Heart right ventricle (tissue), 16 donors: Measurements from ENCODE around the gene HLA-A. TPM values are rescaled to one million over a fixed set of nuclear protein-coding genes. Genes with fewer than 3 reads are reported as not detected.
"Not testable (repeated sequence)": the region's sequence is repeated elsewhere in the genome, so short reads cannot be mapped to it uniquely, and the experiment has no call there.

ENCODE experiments used
- ATAC-seq, 8 donors: fragments of 200-7000 bp; cut with Tn5 transposase; one replicate each; pipeline ENCODE4 v1.9.1; 2020; ENCODE audit warnings: mild to moderate bottlenecking in 8 of 8, moderate library complexity in 8 of 8, moderate number of reproducible peaks in 1 of 8
- DNase-seq, 2 donors: peaks; one replicate each; pipeline ENCODE4 v3.0.0-alpha.2; 2020
- H3K27ac ChIP-seq, 10 donors: fragments of 200-600 bp; sonication (generic) in 2 of 10; one replicate each; pipeline versions ENCODE4 v1.5.0 to v1.8.0; 2020 to 2022; ENCODE audit warnings: mild to moderate bottlenecking in 3 of 10
- H3K27me3 ChIP-seq, 7 donors: fragments of 200-600 bp; one replicate each; pipeline ENCODE4 v1.8.0; 2021 to 2022; ENCODE audit warnings: mild to moderate bottlenecking in 2 of 7
- H3K36me3 ChIP-seq, 9 donors: fragments of 200-600 bp; sonication (generic) in 1 of 9; one replicate each; pipeline versions ENCODE4 v1.5.0 to v1.8.0; 2020 to 2022; ENCODE audit warnings: mild to moderate bottlenecking in 2 of 9
- H3K4me1 ChIP-seq, 9 donors: fragments of 200-600 bp; sonication (generic) in 1 of 9; one replicate each; pipeline versions ENCODE4 v1.5.0 to v1.8.0; 2020 to 2022; ENCODE audit warnings: mild to moderate bottlenecking in 4 of 9
- H3K4me3 ChIP-seq, 10 donors: fragments of 200-600 bp; sonication (generic) in 2 of 10; one replicate each; pipeline versions ENCODE4 v1.5.0 to v1.8.0; 2020 to 2022; ENCODE audit warnings: mild to moderate bottlenecking in 7 of 10, moderate library complexity in 2 of 10
- H3K9me3 ChIP-seq, 11 donors: fragments of 200-600 bp in 10 of 11; sonication (generic) in 2 of 11; one replicate each; pipeline versions ENCODE4 v1.5.0 to v1.8.0; 2013 to 2022; ENCODE audit warnings: mild to moderate bottlenecking in 2 of 11, control low read depth in 1 of 11, moderate library complexity in 1 of 11
- CTCF ChIP-seq, 9 donors: fragments of 200-600 bp; sonication (generic) in 2 of 9; IDR thresholded peaks; one replicate each; pipeline versions ENCODE4 v1.5.0 to v1.8.0; 2021 to 2022; ENCODE audit warnings: antibody characterized with exemption in 9 of 9, mild to moderate bottlenecking in 5 of 9, moderate library complexity in 1 of 9
- WGBS, 2 donors: extraction: QIAGEN DNeasy Blood & Tissue Kit; methylation state at CpG; one replicate each; pipeline ENCODE4 v1.1.7; 2013; ENCODE audit warnings: inconsistent platforms in 1 of 2; 5-methylcytosine and 5-hydroxymethylcytosine counted together
- intact Hi-C, 10 donors: fragments of 100-400 bp; cut with DNase I; formaldehyde crosslinking; loops; one replicate each; pipeline versions ENCODE4 v1.11.1 to v1.14.2; 2022
- polyA plus RNA-seq, 2 donors: library from polyadenylated mRNA; stranded (reverse); fragments of 200-250 nt; gene quantifications; one replicate each; pipeline ENCODE4 v1.2.3, GENCODE V29; 2013
- total RNA-seq, 10 donors: library from RNA; stranded (reverse); fragmentation: NEBNext Ultra II Directional in 3 of 10; extraction: Animal tissue kit (Norgen Biotek cat#: 25700) in 3 of 10; gene quantifications; one replicate each; pipeline versions ENCODE4 v1.2.1 to v1.2.4, GENCODE V29; 2021 to 2023
- donor health status: Arrhythmogenic right ventricular cardiomyopathy.
- donor health status: ischemic (EF 13 %, LVEDD 7.1; RV severe dilation, severe dysfunction).
- donor health status: healthy with polysubstance abuse.
- donor health status: DM: no; HTN: yes; CAD: no.
- donor health status: DM: no; HTN: no; CAD: no.
- donor health status: ischemic (EF 25% LVEDD 6.9; RV normal size, moderate dysfunction).
- donor health status: ischemic (EF 25% LVEDD 5.7; RV mildly dilated, moderate dysfunction).
- donor health status: healthy.
- donor health status: DM: yes; HTN: yes; CAD: no.
- donor health status: Ischemic cardiomyopathy.
- donor health status: ischemic (EF 35%, LVEDD 5.7; RV mildly dilated, moderate dysfunction).
- donor health status: nonischemic (EF 11% LVEDD 7.7; RV severe dilation, severe dysfunction).
- donor health status: DM: yes; HTN: yes; CAD: no.
- donor health status: PGD.
- donor health status: ischemic (EF 29% LVEDD 5.4; RV normal size, mild dysfunction).
- donor health status: nonischemic (EF 23%, LVEDD 6.1; RV moderate dilation, normal function).

Gene HLA-A
- total and polyA plus RNA-seq, 12 donors, result 218 to 1,594 (median 312) TPM

- Histone ChIP-seq H3K27me3 (no peaks in the 10 kb centered on the region), H3K4me1 (peaks cover 2 to 34% (median 14%) of the 10 kb centered on the region in 9 donors), H3K9me3 (no peaks in the 10 kb centered on the region), H3K4me3 (no peak overlapping the region), H3K27ac (no peak overlapping the region), H3K36me3 (no peaks in the 10 kb centered on the region)
- no peak for ATAC-seq
- intact Hi-C loops, result no loop called here
- TF ChIP-seq CTCF (IDR thresholded peaks at IDR 0.05), result no peak
- no peak for DNase-seq
Measured at GRCh38 chr6:29959467-29959866, 17.1 kb downstream of the HLA-A start.

GRCh38 chr6:29961966-29962365, 19.6 kb downstream of the HLA-A start:
- Histone ChIP-seq H3K36me3 (no peaks in the 10 kb centered on the region), H3K9me3 (no peaks in the 10 kb centered on the region), H3K27ac (no peak overlapping the region), H3K4me1 (peaks cover 5 to 58% (median 37%) of the 10 kb centered on the region in 9 donors), H3K27me3 (no peaks in the 10 kb centered on the region), H3K4me3 (no peak overlapping the region)
- 42 to 100% methylated on average over 1 of the region's 1 CpG for WGBS, 2 donors
- ATAC-seq, result no peak
- no peak for TF ChIP-seq CTCF (IDR thresholded peaks at IDR 0.05)
- intact Hi-C loops, result no loop called here
- DNase-seq, result no peak

- peaks cover 8 to 71% (median 55%) of the 10 kb centered on the region in 9 donors for H3K4me1 ChIP-seq
Measured at GRCh38 chr6:29963697-29964096, 21.4 kb downstream of the HLA-A start.

GRCh38 chr6:29964518-29964886, 22.2 kb downstream of the HLA-A start:
- 21% methylated on average over 3 of the region's 3 CpGs for WGBS, 2 donors
- peak overlapping the region; percentile 74 to 98 (median 92) for H3K27ac ChIP-seq
- no peak for TF ChIP-seq CTCF (IDR thresholded peaks at IDR 0.05)
- intact Hi-C loops, result loop anchor here in 1 of 10 donors (2.0 kb wide), 1 partner anchor 22 kb away; the partner anchor contains the start of gene HLA-A
- DNase-seq (no peak), ATAC-seq (no peak)
- peaks cover 8 to 63% (median 58%) of the 10 kb centered on the region in 9 donors for H3K4me1 ChIP-seq
- H3K36me3 ChIP-seq, result no peaks in the 10 kb centered on the region
- no peaks in the 10 kb centered on the region for H3K27me3 ChIP-seq
- H3K9me3 ChIP-seq, result no peaks in the 10 kb centered on the region
- H3K4me3 ChIP-seq, result peak overlapping the region in 9 of 10 donors; percentile 31 to 64 (median 51)

More at GRCh38 chr6:29963697-29964096, 21.4 kb downstream of the HLA-A start:
- H3K27me3 ChIP-seq, ATAC-seq, H3K4me3 ChIP-seq, H3K9me3 ChIP-seq, H3K36me3 ChIP-seq, DNase-seq: not testable (repeated sequence)
- whole genome bisulfite sequencing, 2 donors, result 98 to 100% methylated on average over 2 of the region's 2 CpGs
- peak overlapping the region in 5 of 10 donors; percentile 82 to 98 (median 94) for H3K27ac ChIP-seq
- intact Hi-C loops, result loop anchor here in 1 of 10 donors (2.0 kb wide), 1 partner anchor 21 kb away; the partner anchor contains the start of gene HLA-A

GRCh38 chr6:29964887-29965562, 22.7 kb downstream of the HLA-A start:
- Histone ChIP-seq H3K9me3 (no peaks in the 10 kb centered on the region), H3K36me3 (no peaks in the 10 kb centered on the region), H3K4me1 (peaks cover 8 to 63% (median 54%) of the 10 kb centered on the region in 9 donors), H3K27ac (peak overlapping the region; percentile 74 to 98 (median 92)), H3K27me3 (no peaks in the 10 kb centered on the region), H3K4me3 (peak overlapping the region; percentile 25 to 64 (median 50))
- DNase-seq (peak; percentile 71 to 80), ATAC-seq (peak; percentile 81 to 95 (median 88))
- no peak for TF ChIP-seq CTCF (IDR thresholded peaks at IDR 0.05)
- intact Hi-C loops, result loop anchor here in 1 of 10 donors (2.0 kb wide), 1 partner anchor 22 kb away; the partner anchor contains the start of gene HLA-A
- WGBS, 2 donors, result 4 to 8% methylated on average over 7 of the region's 7 CpGs
